Testis (tissue), 2 donors: Measurements from ENCODE around the gene RAB3C.

Experiments
- CTCF ChIP-seq, 3 experiments: fragments of 450-650 bp in 2 of 3; fragments of 200-600 bp in 1 of 3; sonication (generic) in 1 of 3; IDR thresholded peaks; one replicate each; pipeline ENCODE4 v1.5.1; 2016 to 2019; ENCODE audit warnings: antibody characterized with exemption in 3 of 3, mild to moderate bottlenecking in 2 of 3, moderate library complexity in 1 of 3
- POLR2A ChIP-seq: fragments of 450-650 bp; IDR thresholded peaks from one replicate; pipeline ENCODE4 v1.6.1; 2017; ENCODE audit warnings: antibody characterized with exemption, mild to moderate bottlenecking, moderate library complexity

GRCh38 chr5:58740956-58741355 lies 158.1 kb downstream of the RAB3C start:
- TF ChIP-seq CTCF (IDR thresholded peaks at IDR 0.05) (no peak), POLR2A (no peak)
